NCI-H460 (cell line): ENCODE measurements around the gene WRAP73. TPM values are rescaled to one million over a fixed set of nuclear protein-coding genes. Genes with fewer than 3 reads are reported as not detected.
A peak's percentile ranks its signal among the peaks of the same experiment; 100 is the strongest.

Experiments used
- DNase-seq: peaks from one replicate; pipeline ENCODE4 v3.0.0-alpha.2; 2016; ENCODE audit warnings: low read depth; ENCODE audit errors: extremely low read depth
- total RNA-seq: library from RNA; depleted of rRNA; stranded (reverse); fragments of >200 nt; shearing (Covaris generic); gene quantifications from 2 replicates; pipeline ENCODE4 v1.2.3, GENCODE V29; 2014

The WRAP73 gene
- total RNA-seq, 1 experiment from 2014 or later = 18.2 TPM

DNA sequence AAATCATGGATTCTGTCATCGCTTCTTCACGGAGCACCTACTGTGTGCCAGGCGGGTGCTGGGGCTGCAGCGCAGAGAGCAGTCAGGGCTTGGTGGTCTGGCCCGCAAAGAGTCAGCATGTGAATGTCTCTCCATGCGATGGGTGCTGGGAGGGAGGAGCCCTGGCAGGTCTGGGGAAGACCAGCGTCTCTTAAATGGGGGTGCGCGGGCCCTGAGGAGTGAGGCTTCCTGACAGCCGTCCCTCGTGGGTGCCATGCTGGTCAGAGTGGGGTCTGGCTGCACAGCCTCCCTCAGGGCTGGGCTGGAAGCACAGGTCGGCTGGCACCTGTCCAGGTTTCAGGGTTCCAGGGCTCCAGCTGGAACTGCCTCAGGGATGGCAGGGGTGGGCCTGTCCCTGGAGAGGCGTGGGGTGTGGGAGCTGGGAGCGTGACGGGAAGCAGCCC lies 20.9 kb upstream of the WRAP73 start:
- no peak for DNase-seq

GRCh38 chr1:3669971-3670431 lies 20.1 kb upstream of the WRAP73 start:
- no peak for DNase-seq

DNA sequence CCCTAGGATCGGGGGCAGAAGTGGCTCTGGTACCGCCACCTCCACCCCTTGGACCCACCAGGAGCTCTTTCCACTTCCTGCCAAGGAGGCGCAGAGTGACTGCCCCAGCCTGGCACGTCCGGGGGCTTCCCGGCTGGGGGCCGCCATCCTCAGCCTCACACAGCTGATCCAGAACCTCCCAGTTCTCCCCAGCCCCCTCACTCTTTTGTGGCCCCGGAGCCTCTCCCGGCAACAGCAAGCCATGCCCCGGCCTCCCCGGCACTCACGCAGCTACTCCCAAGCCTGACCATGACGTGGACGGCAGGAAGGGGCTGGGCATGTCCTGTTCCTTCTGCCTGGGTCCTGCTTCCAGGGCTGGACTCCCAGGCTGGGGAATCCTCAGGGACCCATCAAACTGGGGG lies 19.5 kb upstream of the WRAP73 start:
- no peak for DNase-seq

DNA sequence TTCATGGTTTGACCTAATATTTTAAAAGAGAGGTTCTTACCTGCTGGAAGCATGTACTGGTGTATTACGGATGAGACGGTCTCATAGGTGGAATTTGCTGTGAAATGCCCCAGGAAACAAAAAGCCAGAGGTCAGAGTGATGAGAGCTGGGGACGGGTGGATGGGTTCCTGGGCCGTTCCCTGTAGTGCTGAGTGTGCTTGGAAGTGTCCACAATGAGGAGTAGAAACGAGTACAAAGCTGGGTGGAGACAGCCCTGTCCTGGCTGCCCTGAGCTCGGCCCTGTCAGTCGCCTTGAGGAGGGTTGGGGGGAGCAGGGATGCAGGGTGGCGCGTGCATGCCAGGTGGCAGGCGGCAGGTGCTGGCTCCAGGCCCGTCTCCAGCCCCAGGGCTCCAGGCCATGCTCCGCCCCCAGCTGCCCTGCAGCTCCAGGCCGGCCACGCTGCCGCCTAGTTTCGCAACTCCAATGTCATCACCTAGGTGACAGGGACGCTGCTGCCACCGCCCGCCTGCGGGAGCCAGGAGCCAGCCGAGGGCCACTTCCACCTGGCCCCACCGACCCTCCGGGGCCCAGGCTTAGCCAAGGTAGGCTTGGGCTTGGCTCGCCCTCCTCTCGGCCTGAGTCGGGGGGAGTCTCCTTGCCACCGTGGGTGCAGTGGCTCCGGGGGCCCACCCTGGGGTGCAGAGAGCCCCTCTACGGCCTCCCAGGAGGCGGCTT lies 18.8 kb upstream of the WRAP73 start:
- peak; percentile 53 for DNase-seq

DNA sequence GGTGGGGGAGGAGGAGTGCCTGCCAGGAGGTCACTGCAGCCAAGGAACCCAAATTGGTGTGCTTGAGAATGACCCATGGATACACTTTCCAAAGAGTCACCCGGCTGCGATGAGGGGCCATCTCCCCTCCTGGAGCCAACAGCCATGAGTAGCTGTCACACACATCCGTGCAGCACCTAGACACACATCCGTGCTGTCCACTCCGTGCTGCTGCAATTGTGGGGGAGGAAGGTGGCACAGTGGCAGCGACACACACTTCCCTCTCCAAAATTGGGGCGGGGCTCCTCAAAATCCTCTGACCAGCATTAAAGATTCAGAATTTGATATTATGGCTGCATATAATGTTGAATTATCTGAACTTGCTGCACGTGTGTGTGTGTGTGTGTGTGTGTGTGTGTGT lies 18.2 kb upstream of the WRAP73 start:
- no peak for DNase-seq

DNA sequence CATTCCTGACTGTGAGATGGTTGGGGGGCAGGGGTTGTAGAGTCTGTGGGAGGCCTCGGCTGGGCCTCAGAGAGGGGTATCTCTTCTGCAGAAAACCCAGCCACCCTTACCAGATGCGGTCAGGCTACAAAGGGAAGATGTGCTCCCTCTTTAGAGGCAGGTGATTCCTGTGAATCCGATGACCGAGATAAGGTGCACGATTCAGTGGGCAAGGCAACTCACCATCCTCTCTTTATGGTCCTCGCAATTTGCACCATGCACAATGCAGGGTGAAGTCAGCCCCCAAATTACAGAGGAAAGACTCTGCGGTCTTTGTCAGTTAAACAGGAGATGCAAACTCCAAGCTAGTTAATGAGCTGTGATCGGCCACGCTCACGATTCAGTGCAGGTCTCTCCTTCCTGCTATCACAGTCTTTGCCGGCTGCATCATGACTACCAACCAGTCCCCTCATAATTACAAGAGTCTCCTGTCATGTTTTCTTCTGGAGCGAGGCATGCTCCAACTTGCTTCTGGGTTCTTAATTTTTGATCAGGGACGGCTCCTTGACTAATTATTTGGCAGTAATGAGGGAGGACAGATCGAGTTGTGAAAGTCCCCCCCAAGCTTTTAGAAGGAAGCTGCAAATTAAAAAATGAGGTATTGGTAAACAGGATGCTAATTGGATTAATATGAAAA lies 14.9 kb upstream of the WRAP73 start:
- no peak for DNase-seq

GRCh38 chr1:3663999-3664699 lies 14.2 kb upstream of the WRAP73 start:
- DNase-seq = no peak

DNA sequence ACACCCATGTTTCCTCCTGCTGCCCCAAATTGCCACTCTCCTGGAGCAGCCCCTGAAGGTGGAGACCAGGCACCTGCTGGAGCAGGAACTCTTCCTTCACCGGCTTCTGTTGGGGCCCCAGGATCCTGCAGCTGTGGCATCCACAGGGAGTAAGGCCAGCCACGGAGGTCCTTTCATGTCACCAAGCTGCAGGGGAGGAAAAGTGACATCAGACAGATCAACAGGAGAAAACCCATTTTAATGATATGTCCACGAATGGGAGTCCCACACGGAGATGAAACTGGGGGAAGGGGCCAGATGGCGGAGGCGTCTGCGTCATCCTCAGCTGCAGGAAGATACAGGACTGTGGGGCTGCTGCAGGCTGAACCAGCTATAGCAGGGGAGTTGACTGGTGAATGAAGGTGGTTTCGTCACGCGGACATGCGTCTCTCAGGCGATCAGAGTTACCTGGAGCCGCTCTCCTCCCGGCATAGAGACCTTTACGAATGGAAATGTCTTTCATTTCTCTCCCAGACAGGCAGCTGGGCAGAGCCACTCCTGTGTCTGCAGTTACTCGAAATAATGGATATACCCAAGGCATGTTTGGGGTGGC lies 12.3 kb upstream of the WRAP73 start:
- DNase-seq = no peak

- DNase-seq = no peak
Measured at GRCh38 chr1:3661631-3662030, 11.7 kb upstream of the WRAP73 start.

DNA sequence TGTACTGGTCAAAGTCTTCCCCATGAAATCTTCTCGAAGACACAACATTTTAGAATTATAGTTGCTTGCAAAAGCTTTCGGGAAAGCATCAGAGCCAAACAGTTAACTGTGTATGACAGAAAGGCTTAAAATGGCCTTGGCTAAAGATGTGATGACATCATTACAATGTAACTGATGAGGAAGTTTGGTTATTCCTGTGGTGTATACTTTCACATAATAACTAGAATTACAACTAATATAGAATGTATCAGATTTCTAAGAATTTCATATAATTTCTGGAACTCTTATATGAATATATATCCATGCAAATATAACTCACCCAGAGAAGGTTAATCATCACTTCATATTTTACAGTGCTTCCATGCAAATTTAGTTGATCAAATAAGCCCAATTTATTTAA lies 10.8 kb upstream of the WRAP73 start:
- DNase-seq = no peak

DNA sequence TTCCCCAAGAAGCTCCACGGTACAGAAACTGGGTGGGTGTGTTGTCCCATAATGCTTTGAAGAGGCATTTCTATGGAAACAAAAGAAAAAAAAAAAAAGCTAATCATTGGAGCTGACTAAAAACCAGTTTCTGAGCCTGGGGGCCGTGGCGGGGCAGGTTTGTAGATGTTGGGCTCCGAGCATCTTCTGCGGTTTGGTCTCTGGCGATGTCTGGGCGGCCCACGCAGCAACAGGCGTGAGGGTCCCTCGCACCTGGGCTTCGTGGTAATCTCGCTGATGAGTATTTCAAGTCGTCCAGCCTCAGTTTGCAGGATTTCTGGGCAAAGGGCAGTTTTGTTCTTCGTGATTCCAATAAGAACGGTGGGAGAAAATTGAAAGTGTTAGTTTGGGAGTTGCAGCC lies 9.2 kb upstream of the WRAP73 start:
- no peak for DNase-seq

DNA sequence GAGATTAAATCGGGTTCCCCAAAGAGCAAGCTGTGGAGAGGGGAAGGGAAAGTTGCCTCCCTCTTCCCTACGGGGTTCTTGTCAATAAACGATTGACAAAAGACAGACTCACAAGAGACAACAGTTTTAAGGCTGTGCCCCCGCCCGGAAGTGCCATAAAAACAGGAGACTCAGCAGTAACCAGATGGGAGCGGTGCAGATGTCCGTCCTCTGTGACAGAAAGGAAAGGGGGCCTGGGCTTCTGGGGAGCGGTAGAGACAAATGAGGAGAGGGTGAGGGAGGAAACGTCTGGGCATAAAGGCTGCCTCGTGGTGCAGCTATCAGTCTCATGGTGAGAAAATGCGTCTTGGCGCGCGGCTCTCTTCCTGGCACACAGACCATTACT lies 8.3 kb upstream of the WRAP73 start:
- no peak for DNase-seq

DNA sequence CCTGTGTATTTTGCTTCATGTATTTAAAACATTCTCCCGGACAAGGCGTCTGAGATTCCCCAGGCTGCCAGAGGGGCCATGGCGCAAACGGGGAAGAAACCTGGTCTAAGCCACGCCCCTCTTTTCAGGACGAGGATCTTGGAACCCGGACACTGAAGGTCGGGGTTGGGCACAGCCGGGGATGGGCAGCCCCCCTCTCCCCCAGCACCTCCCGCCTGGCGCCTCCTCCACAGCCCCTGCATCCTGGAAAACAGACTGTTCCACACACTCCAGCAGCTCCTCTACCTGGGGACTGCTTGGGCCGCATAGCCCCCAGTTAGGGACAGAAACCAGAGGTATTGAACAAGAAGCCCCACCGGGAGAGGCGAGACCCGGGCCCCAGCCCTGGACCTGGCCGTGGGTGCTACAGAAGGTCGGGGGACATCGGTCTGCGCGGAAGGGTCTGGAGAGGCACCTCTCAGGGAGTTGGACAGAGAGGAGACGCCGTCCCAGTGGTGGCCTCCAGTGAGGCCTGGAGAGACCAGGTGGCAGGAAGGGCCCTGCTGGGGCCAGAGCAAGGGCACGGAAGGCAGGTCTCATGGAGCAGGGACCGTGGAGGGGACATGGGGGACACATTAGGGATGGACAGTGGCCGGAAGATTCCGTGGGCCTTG lies 7.8 kb upstream of the WRAP73 start:
- no peak for DNase-seq

DNA sequence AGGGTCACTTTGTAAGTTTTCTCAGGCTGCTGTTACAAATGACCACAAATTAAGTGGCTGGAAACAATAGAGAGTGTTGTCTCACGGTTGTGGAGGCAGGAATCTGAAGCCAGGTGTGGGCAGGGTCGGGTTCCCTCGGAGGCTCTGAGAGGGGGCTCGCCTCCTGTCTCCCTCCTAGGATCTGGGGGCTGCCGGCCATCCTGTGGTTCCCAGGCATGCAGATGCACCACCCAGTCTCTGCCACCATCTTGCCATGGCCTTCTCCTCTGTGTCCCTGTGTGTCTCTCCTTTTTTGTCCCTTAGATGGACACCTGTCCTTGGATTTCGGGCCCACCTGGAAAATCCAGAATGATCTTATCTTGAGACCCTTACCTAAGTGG lies 7.2 kb upstream of the WRAP73 start:
- no peak for DNase-seq

GRCh38 chr1:3656450-3657095 lies 6.7 kb upstream of the WRAP73 start:
- no peak for DNase-seq

GRCh38 chr1:3654549-3655281 lies 4.8 kb upstream of the WRAP73 start:
- DNase-seq = no peak

- DNase-seq = no peak
Measured at GRCh38 chr1:3653286-3653618, 3.3 kb upstream of the WRAP73 start.

DNA sequence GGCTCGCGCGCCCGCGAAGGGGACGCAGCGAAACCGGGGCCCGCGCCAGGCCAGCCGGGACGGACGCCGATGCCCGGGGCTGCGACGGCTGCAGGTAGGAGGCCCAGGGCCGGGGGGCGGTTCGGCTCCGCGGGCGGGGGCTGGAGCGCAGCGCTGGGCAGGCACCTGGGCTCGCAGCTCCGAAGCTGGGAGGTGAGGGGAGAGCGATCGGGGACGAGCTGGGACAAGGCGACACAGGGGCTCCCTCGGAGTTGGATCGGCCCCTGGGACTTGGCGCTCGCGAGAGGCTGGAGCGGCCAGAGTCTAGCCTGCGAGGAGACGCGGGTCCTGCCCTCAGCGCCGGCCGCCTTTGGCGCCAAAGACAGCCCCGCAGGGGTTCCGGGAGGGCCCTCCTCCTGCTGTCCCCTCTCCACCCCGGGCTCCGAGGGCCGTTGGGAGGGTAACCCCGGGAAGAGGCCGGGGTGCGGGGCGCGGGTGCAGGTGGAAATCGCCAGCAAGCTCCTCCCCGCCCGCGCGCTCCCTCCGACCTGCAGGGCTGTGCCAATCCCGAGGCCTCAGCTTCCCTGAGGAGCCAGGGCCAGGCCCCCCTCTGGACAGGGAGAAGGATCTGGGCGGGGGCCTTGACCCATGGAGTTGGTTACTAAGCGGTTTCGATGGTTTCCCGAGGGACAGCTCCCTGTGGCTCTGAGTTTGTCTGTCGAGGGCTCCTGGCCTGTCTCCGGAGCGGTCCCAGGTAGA lies 2.8 kb upstream of the WRAP73 start:
- no peak for DNase-seq

DNA sequence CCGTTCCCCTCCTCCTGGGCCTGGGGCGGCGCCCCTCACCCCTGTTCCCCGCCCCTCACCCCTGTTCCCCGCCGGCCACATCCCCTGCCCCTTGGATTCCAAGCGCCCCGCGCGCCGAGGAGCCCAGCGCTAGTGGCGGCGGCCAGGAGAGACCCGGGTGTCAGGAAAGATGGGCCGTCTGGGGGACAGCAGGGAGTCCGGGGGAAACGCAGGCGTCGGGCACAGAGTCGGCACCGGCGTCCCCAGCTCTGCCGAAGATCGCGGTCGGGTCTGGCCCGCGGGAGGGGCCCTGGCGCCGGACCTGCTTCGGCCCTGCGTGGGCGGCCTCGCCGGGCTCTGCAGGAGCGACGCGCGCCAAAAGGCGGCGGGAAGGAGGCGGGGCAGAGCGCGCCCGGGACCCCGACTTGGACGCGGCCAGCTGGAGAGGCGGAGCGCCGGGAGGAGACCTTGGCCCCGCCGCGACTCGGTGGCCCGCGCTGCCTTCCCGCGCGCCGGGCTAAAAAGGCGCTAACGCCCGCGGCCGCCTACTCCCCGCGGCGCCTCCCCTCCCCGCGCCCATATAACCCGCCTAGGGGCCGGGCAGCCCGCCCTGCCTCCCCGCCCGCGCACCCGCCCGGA lies 2.1 kb upstream of the WRAP73 start, which contains the start of gene TP73:
TP73 (plus strand) TSS at position 587 of the 618 bp plus-strand sequence. CDS start 29,850 bp downstream, outside the sequence.
- no peak for DNase-seq
